Activated CD8-positive, alpha-beta T cell treated with anti-CD3 and anti-CD28 coated beads, Interleukin-2, amount 10 ng/mL, durations not matched to agents 7 days and 5 days (primary cell): ENCODE measurements around the gene RNF220. TPM values are rescaled to one million over a fixed set of nuclear protein-coding genes. Genes with fewer than 3 reads are reported as not detected.

Experiments
- ATAC-seq: fragments of 150-1000 bp; cut with Tn5 transposase; one replicate; pipeline ENCODE4 v1.10.0; 2021; ENCODE audit warnings: moderate library complexity
- CTCF ChIA-PET: fragments of 350-600 bp; sonication (Branson Sonifier 250); formaldehyde crosslinking; loops from one replicate; lab custom pipeline; 2021; ENCODE audit warnings: antibody characterized with exemption; lab: Charles Lee
- POLR2A ChIA-PET: fragments of 350-600 bp; sonication (Branson Sonifier 250); formaldehyde crosslinking; loops from one replicate; lab custom pipeline; 2021; ENCODE audit warnings: antibody characterized with exemption; lab: Charles Lee
- DNase-seq: peaks from one replicate; pipeline ENCODE4 v3.0.0-alpha.2; 2020
- H3K27ac Mint-ChIP-seq: one replicate; pipeline ENCODE4 v1.8.0; 2021; ENCODE audit warnings: mild to moderate bottlenecking, mixed read lengths
- H3K27me3 Mint-ChIP-seq: one replicate; pipeline ENCODE4 v1.8.0; 2021; ENCODE audit warnings: low read depth, mixed read lengths
- H3K36me3 Mint-ChIP-seq: one replicate; pipeline ENCODE4 v1.8.0; 2021; ENCODE audit warnings: low read depth, mixed read lengths
- H3K4me1 Mint-ChIP-seq: one replicate; pipeline ENCODE4 v1.8.0; 2021; ENCODE audit warnings: low read depth, mixed read lengths
- H3K4me3 Mint-ChIP-seq: one replicate; pipeline ENCODE4 v1.8.0; 2021; ENCODE audit warnings: mild to moderate bottlenecking, mixed read lengths
- H3K9me3 Mint-ChIP-seq: one replicate; pipeline ENCODE4 v1.8.0; 2022; ENCODE audit warnings: mixed read lengths; ENCODE audit not compliant: insufficient read depth
- total RNA-seq, 2 experiments: library from RNA; stranded (reverse); gene quantifications; one replicate each; pipeline ENCODE4 v1.2.3, GENCODE V29; 2021

Gene RNF220
- total RNA-seq, 2 experiments from 2014 or later: 79.5 to 87.2 TPM

DNA sequence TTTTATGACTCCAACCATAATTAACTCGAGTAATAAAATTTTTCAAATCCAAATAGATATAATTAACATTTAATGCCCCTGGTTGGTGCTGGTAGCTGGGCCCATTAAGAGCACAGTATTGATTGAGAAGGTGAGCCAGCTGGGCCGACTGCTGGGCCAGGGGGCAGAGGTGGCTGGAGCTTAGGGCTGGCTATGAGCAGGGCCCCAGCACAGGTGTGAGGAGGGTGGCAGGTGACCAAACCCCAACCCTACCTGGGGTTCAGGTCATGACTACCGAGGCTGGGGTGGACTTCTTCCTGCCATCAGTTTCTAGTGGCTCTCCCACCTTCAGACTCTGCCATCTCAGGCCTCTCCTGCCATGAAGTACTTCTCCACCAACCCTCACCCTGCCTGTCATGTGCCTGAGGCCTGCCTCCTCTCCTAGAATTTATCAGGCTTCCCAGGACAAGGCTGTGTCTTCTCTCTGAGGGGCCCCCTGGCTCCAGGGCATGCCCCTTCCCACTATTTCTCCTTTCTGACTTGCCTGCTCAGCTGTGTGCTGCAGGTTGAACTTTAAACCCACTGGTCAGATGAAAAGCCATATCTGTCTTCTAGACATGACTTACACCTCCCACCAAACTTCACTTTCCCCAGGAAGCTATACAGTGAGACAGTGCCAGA, 183.6 kb downstream of the RNF220 start:
- ATAC-seq (no peak), DNase-seq (no peak)
- CTCF ChIA-PET: no interaction called here
- Mint-ChIP-seq H3K36me3 (no peaks in the 10 kb centered on the region), H3K27me3 (no peaks in the 10 kb centered on the region), H3K27ac (no peak overlapping the region), H3K9me3 (no peaks in the 10 kb centered on the region), H3K4me3 (no peak overlapping the region), H3K4me1 (no peaks in the 10 kb centered on the region)
- POLR2A ChIA-PET: no interaction called here

DNA sequence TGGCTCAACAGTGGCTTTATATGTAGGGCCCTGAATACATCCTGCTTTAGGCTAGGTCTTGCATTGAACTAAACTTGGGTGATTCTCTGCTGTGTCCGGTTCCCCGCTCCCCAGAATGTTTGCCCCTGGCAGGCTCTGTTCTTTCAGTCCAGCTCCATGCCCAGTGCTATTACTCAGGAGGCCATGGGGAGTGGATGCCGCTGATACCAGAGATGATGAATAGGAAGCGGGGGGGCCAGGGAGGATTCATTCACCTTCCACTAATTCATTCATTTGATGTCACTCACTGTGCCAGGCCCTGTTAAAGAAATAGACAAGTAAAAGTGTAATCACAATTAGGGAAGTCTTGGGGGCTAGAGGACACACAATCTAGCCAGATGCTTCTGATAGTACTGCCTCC, 185.4 kb downstream of the RNF220 start:
- ATAC-seq: no peak
- CTCF ChIA-PET: interaction anchor here (1.2 kb wide), 1 partner anchor 19 kb away, joined by 5 read pairs; no protein-coding TSS in a partner anchor
- POLR2A ChIA-PET: no interaction called here

DNA sequence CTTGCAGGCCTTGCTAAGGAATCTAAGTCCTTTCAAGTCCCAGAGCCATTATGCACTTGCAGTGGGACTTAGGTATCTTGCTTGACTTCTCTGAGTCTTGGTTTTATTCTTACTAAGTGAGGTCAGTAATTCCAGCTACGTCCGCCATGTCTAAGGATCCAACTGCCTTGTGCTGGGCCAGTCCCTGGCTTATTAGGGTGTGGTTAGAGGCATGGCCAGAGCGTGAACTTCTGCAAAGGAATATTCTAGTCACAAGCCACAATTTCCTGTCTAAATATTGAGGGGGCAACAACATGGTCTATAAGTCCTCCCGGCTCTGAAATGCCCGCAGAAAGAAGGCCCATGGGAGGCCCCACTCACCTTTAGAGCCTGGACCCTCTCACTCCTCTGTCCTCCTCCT, 186.3 kb downstream of the RNF220 start:
- no peak overlapping the region for H3K27ac Mint-ChIP-seq
- CTCF ChIA-PET: no interaction called here
- no peaks in the 10 kb centered on the region for H3K4me1 Mint-ChIP-seq
- H3K27me3 Mint-ChIP-seq: no peaks in the 10 kb centered on the region
- POLR2A ChIA-PET: no interaction called here
- H3K4me3 Mint-ChIP-seq: no peak overlapping the region
- H3K36me3 Mint-ChIP-seq: no peaks in the 10 kb centered on the region
- ATAC-seq (no peak), DNase-seq (no peak)
- H3K9me3 Mint-ChIP-seq: no peaks in the 10 kb centered on the region

More for the DNA sequence above, 185.4 kb downstream of the RNF220 start:
- Mint-ChIP-seq H3K36me3 (no peaks in the 10 kb centered on the region), H3K27me3 (no peaks in the 10 kb centered on the region), H3K4me3 (no peak overlapping the region), H3K4me1 (no peaks in the 10 kb centered on the region), H3K27ac (no peak overlapping the region), H3K9me3 (no peaks in the 10 kb centered on the region)
- no peak for DNase-seq

DNA sequence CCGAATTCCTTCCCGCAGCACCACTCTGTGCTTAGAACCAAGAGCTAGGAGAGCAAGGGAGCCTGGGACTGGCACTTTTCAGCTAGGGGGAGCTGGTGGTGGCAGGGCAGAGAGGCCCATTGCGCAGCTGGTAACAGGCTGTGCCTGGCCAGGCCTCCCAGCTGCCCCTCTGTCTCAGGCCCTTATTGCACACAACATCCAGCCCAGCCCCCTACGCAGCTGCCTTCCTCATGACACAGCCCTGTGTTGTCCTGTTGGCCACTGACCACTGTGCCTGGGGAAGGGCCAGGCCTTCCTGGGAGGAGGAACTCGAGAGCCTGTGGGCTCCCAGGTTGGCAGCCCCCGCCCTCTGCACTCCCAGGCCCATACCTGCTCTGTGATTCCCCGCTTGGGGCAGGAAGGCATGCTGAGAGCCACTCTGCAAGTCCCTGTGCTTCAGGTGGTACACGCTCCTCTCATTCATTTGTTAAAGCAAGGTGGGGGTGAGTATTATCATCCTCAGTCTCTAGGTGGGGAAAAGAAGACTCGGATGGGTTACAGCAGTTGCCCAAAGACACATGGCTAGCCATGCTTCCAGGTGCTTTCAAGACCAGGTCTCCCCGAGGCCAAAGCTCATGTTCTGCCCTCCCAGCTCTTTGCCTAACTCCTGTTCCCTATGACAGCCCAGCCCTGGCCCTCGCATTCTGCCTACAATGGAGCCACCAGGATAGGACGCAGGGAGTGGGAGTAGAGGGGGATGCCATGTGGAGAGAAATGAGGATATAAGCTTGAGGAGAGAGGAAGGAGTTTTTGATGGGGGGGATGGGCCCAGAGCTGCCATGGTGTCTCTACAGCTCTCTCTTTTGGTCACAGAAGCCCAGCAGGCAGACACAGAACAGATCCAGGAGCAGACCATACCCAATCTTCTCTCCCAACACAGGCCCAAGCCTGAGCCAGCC, 187.4 kb downstream of the RNF220 start:
- ATAC-seq (no peak), DNase-seq (no peak)
- H3K4me1 Mint-ChIP-seq: no peaks in the 10 kb centered on the region
- no peaks in the 10 kb centered on the region for H3K27me3 Mint-ChIP-seq
- H3K9me3 Mint-ChIP-seq: no peaks in the 10 kb centered on the region
- no peak overlapping the region for H3K27ac Mint-ChIP-seq
- POLR2A ChIA-PET: no interaction called here
- no peak overlapping the region for H3K4me3 Mint-ChIP-seq
- CTCF ChIA-PET: interaction anchor here (2.5 to 4.1 kb wide), 2 partner anchors 11 to 20 kb away, joined by 8 to 27 read pairs; no protein-coding TSS in a partner anchor
- H3K36me3 Mint-ChIP-seq: no peaks in the 10 kb centered on the region

DNA sequence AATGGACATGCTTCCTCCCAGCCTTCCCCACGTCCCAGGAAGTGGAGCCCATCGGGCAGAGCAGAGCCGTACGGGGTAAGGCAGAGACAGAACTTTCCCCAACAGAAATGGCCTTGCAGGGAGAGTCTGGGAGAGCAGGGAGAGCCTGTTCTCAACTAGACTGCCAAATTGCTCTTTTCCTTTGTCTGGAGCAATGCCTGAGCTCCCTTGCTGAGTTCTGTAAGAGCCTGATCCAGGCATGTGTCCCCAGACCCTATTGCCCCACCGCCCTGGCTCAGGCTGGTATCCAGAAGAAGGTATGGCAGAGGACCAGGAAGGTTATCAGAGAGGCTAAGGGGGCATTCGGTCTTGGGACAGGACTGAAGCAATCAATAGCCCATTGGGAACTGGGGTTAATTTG, 189.3 kb downstream of the RNF220 start:
- no peaks in the 10 kb centered on the region for H3K4me1 Mint-ChIP-seq
- no peaks in the 10 kb centered on the region for H3K9me3 Mint-ChIP-seq
- ChIA-PET POLR2A (interaction anchor here (1.1 kb wide), 1 partner anchor 216 kb away, joined by 3 read pairs; no protein-coding TSS in a partner anchor), CTCF (interaction anchor here (0.6 to 4.6 kb wide), 30 partner anchors 10 to 546 kb away, joined by 3 to 28 read pairs (median 3); no protein-coding TSS in a partner anchor)
- no peak overlapping the region for H3K27ac Mint-ChIP-seq
- no peak overlapping the region for H3K4me3 Mint-ChIP-seq
- no peaks in the 10 kb centered on the region for H3K36me3 Mint-ChIP-seq
- no peak for DNase-seq
- no peaks in the 10 kb centered on the region for H3K27me3 Mint-ChIP-seq
- no peak for ATAC-seq

DNA sequence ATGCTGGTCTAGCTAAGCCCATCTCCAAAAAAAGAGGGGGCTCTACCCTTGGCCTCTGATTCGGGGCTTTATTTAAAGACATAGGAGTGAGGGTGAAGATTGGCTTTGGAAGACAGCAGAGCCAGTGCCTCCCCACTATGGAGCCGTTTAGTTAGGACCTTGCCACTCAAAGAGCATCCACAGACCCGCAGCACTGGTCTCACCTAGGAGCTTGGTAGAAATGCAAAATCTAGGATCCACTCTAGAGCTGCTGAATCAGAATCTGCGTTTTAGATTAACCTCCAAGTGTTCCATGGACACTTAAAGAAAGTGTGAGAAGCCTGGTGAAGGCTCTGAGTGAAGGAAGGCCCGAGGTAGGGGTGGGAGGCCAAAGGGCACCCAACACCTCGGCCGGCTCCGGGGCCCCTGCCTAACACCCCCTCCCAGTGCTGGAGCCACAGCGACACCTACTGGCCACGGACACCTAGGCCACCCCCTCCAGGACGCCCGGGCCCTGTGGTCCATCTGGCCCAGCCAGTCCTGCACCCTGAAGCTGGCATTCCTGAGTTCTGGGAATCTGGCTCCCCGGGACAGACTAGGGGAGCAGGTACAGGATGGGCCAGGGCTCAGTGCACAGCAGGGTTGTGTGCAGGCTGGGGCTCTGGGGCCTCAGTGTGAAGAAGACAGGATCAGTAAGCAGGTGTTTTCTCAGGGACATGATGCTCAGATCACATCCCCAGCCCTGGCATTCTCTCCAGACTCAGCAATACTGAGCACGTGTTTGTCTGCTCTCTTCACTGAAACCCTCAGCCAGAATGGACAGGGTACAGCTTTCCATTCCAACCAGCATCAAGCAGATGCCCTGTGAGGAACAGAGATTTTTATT, 190.0 kb downstream of the RNF220 start:
- POLR2A ChIA-PET: interaction anchor here (0.7 to 1.1 kb wide), 2 partner anchors 217 to 645 kb away, joined by 3 to 4 read pairs; no protein-coding TSS in a partner anchor
- CTCF ChIA-PET: interaction anchor here (0.6 to 4.6 kb wide), 32 partner anchors 9 to 547 kb away, joined by 3 to 28 read pairs (median 3); no protein-coding TSS in a partner anchor
- DNase-seq (peak; percentile 82), ATAC-seq (peak; percentile 96)
- Mint-ChIP-seq H3K36me3 (no peaks in the 10 kb centered on the region), H3K4me1 (no peaks in the 10 kb centered on the region), H3K4me3 (no peak overlapping the region), H3K27me3 (no peaks in the 10 kb centered on the region), H3K27ac (no peak overlapping the region), H3K9me3 (no peaks in the 10 kb centered on the region)

DNA sequence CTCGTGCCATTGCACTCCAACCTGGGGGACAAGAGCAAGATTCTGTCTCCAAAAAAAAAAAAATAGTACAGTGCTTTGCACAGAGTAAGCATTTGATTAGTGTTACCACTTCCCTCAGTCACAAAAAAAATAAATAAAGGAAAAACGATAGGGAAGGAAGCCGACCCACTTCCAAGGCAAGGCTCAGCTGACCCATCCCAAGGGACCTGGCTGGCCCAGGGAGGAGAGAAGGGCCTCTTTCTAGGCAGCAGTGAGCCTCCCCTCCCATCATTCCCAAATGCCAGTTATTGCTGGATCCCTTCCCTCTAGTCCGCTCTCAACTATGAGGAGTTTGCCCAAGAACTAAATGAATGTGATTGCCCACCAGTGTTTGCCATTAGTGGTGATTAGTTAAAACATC, 191.5 kb downstream of the RNF220 start:
- Mint-ChIP-seq H3K27ac (no peak overlapping the region), H3K36me3 (no peaks in the 10 kb centered on the region), H3K9me3 (no peaks in the 10 kb centered on the region), H3K4me1 (no peaks in the 10 kb centered on the region), H3K4me3 (no peak overlapping the region), H3K27me3 (no peaks in the 10 kb centered on the region)
- CTCF ChIA-PET: interaction anchor here (1.0 to 4.6 kb wide), 4 partner anchors 24 to 379 kb away, joined by 3 to 28 read pairs (median 15); no protein-coding TSS in a partner anchor
- POLR2A ChIA-PET: no interaction called here
- ATAC-seq: no peak
- DNase-seq: no peak

DNA sequence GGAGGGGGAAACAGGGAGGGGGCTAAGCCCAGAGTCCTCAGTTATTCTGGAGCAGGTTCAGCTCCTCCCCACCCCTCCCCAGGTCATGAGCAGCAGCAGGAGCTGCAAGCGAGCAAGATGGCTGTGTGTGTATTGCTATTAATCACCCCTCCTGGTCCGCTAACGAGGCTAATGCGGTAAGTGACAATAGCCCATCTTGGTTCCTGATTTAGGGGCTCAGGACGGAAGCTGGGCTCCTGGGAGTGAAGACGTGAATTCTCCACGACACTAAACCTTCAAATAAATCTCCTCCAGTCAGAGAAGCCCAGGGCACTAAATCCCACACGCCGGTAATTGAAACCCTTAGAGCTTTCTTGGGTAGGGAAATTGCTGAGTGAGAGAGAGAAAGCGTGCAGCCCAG, 193.1 kb downstream of the RNF220 start:
- Mint-ChIP-seq H3K9me3 (no peaks in the 10 kb centered on the region), H3K4me1 (no peaks in the 10 kb centered on the region), H3K36me3 (no peaks in the 10 kb centered on the region), H3K27ac (no peak overlapping the region), H3K4me3 (no peak overlapping the region), H3K27me3 (no peaks in the 10 kb centered on the region)
- DNase-seq (no peak), ATAC-seq (no peak)
- ChIA-PET CTCF (interaction anchor here (2.0 to 2.4 kb wide), 2 partner anchors 55 to 220 kb away, joined by 7 to 10 read pairs; no protein-coding TSS in a partner anchor), POLR2A (no interaction called here)

DNA sequence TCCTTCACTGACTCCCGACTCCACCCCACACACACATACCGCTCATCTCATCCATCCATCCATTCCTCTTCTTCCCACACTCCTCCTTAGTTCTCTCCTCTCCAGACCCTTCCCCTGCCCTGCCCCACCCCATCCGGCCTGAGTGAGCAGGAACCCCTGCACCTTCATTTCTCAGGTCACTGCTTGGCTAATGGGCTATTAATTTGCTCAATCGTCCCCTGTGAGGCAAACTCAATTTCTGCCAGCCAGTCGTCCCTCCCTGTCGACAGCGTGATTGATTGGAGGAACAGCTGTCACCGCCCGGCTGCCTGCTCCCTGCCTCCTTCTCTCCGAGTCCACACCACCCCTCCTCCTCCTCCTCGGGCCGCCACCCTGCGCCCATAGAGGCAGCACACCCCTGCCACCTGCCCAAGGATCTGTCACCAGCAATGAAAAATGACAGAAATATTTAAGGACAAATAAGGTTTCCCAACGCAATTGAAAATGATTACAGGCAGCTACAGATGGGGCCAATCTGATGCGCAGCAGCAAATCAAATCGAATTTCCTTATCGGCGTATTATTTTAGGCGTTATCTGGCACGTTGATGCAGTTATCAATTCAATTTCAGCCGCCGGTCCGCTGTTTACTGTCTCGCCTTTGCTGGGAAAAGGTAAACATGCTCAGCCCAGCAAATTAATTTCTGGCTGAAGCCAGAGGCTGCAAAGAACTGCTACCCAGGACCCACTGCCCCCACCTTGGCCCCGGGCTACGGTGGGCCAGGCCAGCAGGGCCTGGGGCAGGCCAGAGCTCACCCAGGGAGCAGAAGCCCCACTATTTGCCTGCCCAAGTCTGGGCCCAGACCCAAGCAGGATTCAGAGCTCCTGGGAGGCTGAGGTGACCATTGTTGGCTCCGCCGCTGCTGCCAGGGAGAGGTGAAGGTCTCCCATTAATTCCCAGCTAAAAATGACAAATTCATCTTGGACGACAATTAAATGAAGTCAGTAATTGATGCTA, 197.9 kb downstream of the RNF220 start:
- H3K36me3 Mint-ChIP-seq: no peaks in the 10 kb centered on the region
- CTCF ChIA-PET: interaction anchor here (2.0 kb wide), 1 partner anchor 9 kb away, joined by 8 read pairs; no protein-coding TSS in a partner anchor

DNA sequence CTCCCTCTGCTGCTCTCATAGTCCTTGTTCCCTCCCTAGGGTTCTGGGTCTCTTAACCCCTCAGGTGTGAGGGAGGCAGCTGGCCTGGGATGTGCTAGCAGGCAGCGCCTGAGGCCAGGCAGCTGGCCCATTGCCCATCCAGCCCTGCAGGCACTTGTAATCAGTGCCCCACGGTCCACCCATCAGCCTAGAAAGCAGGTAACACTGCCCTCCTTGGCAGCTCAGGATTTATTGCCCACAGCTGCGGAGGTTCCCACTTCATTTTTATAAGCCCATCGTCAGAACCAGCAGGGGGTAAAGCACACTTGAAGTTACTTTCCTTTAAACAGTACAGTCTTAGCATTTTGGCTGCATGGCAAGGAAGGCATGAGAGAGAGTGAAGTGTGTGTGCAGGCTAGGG, 198.7 kb downstream of the RNF220 start:
- H3K4me1 Mint-ChIP-seq: no peaks in the 10 kb centered on the region
- H3K9me3 Mint-ChIP-seq: no peaks in the 10 kb centered on the region
- ATAC-seq (no peak), DNase-seq (no peak)
- POLR2A ChIA-PET: no interaction called here
- CTCF ChIA-PET: interaction anchor here (2.0 kb wide), 1 partner anchor 10 kb away, joined by 8 read pairs; no protein-coding TSS in a partner anchor
- H3K27ac Mint-ChIP-seq: no peak overlapping the region
- H3K27me3 Mint-ChIP-seq: peaks cover 2% of the 10 kb centered on the region
- H3K36me3 Mint-ChIP-seq: no peaks in the 10 kb centered on the region
- no peak overlapping the region for H3K4me3 Mint-ChIP-seq

More for the DNA sequence above, 197.9 kb downstream of the RNF220 start:
- peaks cover 2% of the 10 kb centered on the region for H3K27me3 Mint-ChIP-seq
- no peak overlapping the region for H3K4me3 Mint-ChIP-seq
- no peaks in the 10 kb centered on the region for H3K9me3 Mint-ChIP-seq
- H3K27ac Mint-ChIP-seq: no peak overlapping the region
- H3K4me1 Mint-ChIP-seq: no peaks in the 10 kb centered on the region
- no peak for DNase-seq
- ATAC-seq: no peak
- POLR2A ChIA-PET: interaction anchor here (0.7 kb wide), 1 partner anchor 29 kb away, joined by 3 read pairs; no protein-coding TSS in a partner anchor
